ENCODE data around the gene RIPPLY1.
A peak's percentile ranks its signal among the peaks of the same experiment; 100 is the strongest.

The RIPPLY1 gene

DNA sequence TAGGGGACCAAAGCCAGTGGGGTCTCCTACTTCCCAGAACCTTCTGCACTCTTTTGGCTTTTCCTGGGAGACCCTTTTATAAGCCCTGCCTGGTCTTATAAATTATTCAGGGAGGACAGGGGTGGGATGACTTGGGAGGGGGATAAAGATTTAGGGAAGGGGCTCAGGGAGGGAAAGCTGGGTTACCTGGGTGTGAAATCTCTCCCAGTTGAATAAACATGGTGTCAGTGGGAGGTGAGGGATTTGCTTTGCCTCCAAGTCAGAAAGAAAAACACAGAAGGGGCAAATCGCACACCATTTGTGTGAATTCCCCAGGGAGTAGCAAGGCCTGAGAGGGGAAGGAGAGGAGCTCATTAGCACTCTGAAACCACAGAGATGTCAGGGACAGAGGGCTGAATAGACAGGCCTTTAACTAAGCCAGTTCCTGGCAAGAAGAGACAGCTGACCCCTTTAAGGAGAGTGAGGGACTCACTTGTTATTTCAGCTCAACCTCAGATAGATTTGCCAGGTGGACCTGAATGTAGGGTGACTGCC, at the start of gene RIPPLY1:
RIPPLY1 (minus strand) TSS at position 51 of the 534 bp plus-strand sequence. CDS start 54 bp downstream, outside the sequence.
- no peak for DNase-seq

GRCh38 chrX:106952538-106952937, 49.4 kb upstream of the RIPPLY1 start:
- no peak for DNase-seq

DNA sequence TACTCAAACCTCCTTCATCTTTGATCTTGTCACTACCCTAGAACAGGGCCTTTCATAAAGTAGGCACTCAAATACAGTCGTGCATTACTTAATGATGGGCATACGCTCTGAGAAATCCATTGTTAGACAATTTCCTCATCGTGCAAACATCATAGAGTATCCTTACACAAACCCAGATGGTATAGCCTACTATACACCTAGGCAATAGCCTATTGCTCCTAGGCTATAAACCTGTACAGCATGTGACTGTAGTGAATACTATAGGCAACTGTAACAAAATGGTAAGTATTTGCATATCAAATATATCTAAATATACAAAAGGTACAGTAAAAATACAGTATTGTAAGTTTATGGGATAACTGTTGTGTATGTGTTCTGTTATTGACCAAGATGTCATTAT, 48.9 kb upstream of the RIPPLY1 start:
- DNase-seq: no peak

- no peak for DNase-seq
Observed at GRCh38 chrX:106951230-106951629, 48.1 kb upstream of the RIPPLY1 start.

GRCh38 chrX:106950381-106950780, 47.2 kb upstream of the RIPPLY1 start:
- DNase-seq: no peak

- no peak for DNase-seq
Observed at GRCh38 chrX:106949366-106949765, 46.2 kb upstream of the RIPPLY1 start.

DNA sequence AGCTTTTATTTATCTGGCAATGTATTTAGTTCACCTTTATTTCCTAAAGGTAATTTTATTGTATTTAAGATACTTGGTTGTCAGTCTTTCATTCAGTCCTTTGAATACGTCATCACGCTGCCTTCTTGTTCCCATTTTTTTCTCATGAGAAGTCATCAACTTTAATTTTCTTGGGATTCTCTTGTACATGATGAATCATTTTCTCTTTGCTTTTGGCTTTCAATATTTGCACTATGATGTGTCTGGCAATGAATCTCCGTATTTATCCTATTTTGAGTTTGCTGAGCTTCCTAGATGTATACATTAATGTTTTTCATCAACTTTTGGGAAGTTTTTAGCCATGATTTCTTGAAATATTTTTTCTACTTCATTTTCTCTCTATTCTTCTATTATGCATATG, 45.5 kb upstream of the RIPPLY1 start:
- DNase-seq: no peak

GRCh38 chrX:106946464-106946863, 43.3 kb upstream of the RIPPLY1 start:
- DNase-seq: no peak

GRCh38 chrX:106940068-106940467, 36.9 kb upstream of the RIPPLY1 start:
- no peak for DNase-seq

DNA sequence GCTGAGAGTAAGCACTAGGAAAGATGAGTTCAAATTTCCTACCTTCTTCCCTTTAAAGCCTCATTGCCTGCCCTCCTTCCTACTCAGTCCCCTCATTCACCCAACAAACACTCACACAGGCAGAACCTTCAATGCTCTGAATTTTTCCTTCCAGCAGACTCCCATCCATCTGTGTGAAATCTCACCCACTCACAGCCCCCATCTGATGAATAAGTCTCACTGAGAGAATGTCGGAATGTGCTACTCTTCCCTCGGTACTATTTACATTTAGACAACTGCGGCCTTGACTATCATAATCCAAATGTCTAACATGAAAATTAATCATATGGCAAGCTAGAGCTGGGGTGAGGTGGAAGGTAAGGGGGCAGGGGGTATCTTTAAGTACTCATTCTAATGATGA, 36.4 kb upstream of the RIPPLY1 start:
- no peak for DNase-seq

- DNase-seq: no peak
Observed at GRCh38 chrX:106936246-106936645, 33.1 kb upstream of the RIPPLY1 start.

DNA sequence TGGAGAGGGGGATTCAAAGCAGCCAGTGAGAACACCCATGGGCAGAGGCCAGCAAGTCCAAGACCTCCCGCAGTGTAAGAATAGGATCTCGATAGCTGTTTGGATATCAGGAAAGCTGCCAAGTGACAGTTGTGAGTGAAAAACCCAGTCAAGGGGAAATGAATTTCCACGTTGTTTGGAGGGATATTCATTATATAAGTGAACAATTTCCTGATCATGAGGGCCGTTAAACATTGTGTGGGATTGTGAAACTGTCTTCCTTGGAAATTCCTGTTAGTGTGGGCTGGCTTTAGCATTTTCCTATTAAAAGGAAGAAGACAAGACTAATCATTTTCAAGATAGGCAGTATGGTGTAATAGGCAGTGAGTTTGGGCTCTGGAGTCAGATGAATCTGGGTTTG, 32.0 kb upstream of the RIPPLY1 start:
- no peak for DNase-seq

GRCh38 chrX:106933538-106933961, 30.4 kb upstream of the RIPPLY1 start:
- DNase-seq: peak; percentile 36 to 43

DNA sequence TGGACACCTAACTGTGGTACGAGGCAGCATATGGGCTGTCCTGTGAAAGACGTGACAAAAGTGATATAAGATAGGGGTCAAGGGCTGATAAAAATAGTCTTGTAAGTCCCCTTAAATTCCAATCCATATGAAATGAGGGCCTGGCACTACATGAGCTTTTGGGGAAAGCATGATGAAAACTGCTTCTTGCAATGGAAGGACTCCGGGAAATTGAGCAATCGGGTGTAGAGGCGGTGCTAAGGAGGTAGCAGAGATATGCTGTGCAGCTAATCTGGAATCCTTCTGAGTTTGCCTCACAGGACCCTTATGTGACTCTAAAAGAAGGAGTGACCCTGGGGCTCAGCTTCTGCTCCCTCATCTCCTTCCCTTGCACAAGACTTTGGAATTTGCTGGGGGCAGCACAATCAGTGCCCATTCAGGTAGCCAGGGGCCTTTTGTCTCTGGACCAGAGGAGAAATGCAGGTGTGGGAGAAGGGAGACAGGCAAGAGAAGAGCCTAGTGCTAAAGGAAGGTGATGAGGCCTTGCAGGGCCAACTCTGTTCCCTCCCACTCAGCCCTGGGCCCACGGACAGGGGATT, 29.9 kb upstream of the RIPPLY1 start:
- DNase-seq: peak; percentile 5 to 15

GRCh38 chrX:106932492-106932923, 29.4 kb upstream of the RIPPLY1 start:
- no peak for DNase-seq

DNA sequence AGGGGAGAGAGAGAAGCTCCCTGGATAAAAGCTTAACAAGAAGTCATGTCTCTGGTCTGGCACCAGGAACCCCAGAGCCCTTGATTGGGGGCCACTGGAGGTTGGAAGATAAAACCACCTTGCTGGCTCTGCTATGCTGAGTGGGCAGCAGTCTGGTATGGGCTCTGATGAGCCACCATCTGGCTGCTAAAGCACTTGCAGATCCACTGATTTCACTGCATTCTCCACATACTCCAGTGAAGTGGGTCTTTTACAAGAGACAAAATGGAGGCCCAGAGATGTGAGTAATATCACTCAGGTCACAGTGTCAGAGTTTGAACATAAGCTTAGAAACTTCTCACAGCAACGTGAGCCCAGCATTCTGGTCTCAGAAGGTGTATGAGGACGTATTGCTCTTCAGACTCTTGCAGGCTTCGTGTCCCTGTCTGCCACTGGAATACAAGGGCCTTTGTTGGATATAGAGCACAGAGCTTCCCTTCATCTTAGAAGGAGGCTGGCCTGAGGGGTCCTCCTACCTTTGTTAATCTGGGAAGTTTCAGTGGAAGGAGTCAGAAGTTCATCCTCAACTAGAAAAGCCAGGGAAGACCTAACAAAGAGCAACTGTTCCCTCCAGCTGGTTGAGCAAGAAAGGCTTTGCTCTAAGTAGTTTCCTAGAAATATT, 28.8 kb upstream of the RIPPLY1 start:
- no peak for DNase-seq

GRCh38 chrX:106928227-106928626, 25.1 kb upstream of the RIPPLY1 start:
- DNase-seq: no peak

- DNase-seq: no peak
Observed at GRCh38 chrX:106927700-106928099, 24.6 kb upstream of the RIPPLY1 start.

DNA sequence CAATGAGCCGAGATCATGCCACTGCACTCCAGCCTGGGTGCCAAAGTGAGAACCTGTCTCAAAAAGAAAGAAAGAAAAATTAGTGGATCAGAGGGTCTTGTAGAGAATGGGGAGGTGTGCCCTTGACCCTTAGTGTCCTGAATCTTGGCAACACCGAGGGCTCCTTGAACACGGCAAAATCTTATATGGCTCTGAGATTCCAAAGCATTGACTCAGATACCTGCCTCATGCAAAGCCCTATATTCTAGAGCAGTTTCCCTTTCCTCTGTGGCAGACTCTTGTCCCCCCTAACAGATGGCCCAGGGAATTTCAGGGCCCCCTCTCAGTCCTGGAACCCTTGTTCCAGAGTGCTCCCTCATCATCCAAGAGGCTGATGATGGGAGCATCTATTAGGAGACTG, 23.9 kb upstream of the RIPPLY1 start:
- DNase-seq: no peak

DNA sequence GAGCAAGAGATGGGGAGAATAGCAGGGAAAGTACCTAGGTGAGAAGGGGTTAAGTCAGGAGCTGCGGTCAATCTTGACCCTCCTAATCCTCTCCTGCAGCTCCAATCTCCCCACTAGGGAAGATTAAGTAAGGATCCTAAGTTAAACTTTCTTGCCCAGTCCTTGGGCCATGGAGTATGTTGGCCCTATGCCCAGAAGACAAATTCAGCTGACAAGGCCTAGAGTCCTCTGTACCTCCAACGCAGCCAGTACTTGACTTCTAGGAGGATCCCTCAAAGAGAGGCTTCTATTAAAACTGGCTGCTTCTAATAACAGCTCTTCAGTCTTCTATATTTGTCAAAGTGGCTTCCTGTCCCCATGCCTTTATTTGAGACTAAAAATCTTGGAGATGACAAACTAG, 18.5 kb upstream of the RIPPLY1 start:
- DNase-seq: no peak

DNA sequence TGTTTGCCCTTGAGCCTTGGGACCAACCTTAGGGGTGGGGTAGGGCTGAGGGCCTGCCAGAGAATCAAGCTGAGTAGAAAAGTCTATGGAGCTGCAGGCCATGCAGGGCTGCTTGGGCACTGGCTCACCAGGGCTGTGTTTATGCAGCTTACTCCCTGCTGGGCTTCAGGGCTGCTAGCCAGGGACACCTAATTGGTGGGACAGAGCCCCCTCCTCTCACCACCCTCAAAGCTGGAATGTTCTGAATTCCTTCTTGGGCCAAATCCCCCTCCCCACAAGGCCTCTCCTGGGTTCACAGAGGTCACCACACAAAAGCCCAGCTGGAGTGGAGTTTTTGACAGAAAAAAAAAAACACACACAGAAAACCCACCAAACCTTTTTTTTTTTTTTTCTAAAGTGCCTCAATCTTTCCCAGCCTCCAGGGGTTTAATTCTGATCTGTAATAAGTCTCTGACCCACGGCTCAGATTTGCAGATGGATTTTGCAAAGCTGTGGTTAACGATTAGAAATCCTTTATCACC, 16.9 kb upstream of the RIPPLY1 start, which contains the start of gene CLDN2:
CLDN2 (plus strand) TSS at position 471 of the 521 bp plus-strand sequence. CDS start 7,827 bp downstream, outside the sequence.
- no peak for DNase-seq

DNA sequence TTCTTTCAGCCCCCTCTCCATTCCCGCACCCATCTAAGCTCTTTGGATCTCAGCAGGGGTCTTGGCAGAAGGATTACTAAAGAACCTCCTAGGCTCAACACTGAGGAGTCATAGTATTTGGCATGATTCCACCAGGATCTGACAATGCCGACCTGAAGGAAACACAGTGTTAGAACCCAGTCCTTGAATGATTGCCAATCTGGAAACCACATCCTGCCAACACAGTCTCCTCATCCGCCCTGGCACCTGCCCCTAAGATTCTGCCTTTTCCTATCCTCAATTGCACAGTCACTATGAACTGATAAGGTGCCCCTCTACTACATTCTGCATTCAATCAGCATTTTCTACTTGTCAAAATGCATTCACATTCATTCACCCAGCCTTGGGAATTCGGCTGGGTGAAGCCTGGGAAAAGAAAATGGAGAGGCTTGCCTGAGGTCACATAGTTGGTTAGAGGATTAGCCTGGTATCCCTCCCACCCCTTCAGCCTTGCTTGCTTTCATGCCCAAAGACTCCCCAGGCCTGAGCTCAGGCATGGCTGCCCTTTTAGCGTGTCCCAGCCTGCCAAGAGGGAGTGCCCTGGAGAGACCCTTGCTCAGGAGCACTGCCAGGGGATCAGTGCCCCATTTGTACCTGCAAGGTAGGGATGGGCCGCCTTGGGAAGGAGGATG, 14.8 kb upstream of the RIPPLY1 start:
- DNase-seq: peak; percentile 47 to 58

DNA sequence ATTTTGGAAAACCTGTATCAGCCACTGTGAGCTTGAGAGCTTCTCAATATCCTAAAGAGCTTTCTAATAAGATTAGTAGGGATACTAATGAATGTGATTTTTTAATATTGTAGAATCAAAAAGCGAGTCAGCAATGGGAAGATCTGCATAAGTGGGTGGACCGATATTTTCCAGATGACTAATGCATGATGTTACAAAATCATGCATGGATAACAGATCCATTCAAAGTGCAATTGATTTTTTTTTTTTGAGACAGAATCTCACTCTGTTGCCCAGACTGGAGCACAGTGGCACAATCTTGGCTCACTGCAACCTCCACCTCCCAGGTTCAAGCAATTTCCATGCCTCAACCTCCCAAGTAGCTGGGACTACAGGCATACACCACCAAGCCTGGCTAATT, 9.7 kb upstream of the RIPPLY1 start:
- DNase-seq: no peak

DNA sequence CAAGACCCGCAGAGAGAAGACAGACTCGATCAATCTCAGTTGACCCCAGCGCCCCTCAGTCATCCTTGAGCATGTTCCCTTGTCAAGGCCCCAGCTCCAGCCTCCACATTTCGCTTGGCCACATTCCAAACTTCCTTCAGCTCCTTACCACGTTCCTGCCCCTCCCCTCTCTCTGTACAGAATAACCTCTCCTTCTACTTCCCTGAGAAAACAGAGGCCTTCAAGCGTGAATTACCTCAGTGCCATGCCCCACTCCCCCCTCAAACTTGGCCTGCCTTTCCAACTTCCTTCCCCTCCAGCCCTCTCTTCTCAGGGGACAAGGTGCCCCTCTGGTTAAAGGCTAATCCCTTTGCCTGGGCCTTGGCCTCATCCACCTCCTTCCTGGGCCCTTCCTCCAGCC, 3.2 kb upstream of the RIPPLY1 start:
- no peak for DNase-seq
